HEK293 (cell line): Measurements from ENCODE around the gene C1QC.

Experiments used
- CTCF ChIA-PET: fragments of 350-600 bp; formaldehyde crosslinking; extraction: SDS; loops from one replicate; lab custom pipeline; 2021; ENCODE audit warnings: antibody characterized with exemption; lab: Yijun Ruan, JAX
- POLR2A ChIA-PET: fragments of 300-600 bp; formaldehyde crosslinking; extraction: SDS; loops from one replicate; lab custom pipeline; 2020; ENCODE audit warnings: antibody characterized with exemption, inconsistent platforms; lab: Yijun Ruan, JAX
- H3K27ac ChIP-seq: fragments of 200-500 bp; sonication (Bioruptor generic); 2 replicates; pipeline ENCODE4 v1.5.1; 2014; ENCODE audit warnings: low read depth, low read length, control low read depth, inconsistent platforms; ENCODE audit errors: extremely low read depth
- H3K36me3 ChIP-seq, 2 experiments: fragments of 200-500 bp in 1 of 2; sonication (Bioruptor generic) in 1 of 2; 1 replicate in 1 of 2; 2 replicates in 1 of 2; pipeline ENCODE4 v1.5.1; 2014 to 2017; ENCODE audit warnings: inconsistent platforms in 2 of 2, low read length in 2 of 2; ENCODE audit not compliant: control insufficient read depth in 2 of 2, insufficient read depth in 1 of 2
- H3K4me1 ChIP-seq: fragments of 200-500 bp; sonication (Bioruptor generic); 2 replicates; pipeline ENCODE4 v1.5.1; 2014; ENCODE audit warnings: mild to moderate bottlenecking, low read length, inconsistent platforms; ENCODE audit not compliant: control insufficient read depth, insufficient read depth
- H3K4me3 ChIP-seq: 2 replicates; pipeline ENCODE4 v1.5.1; 2011; ENCODE audit warnings: low read depth, mild to moderate bottlenecking, control low read depth, low read length, moderate library complexity
- H3K9me3 ChIP-seq: fragments of 200-500 bp; sonication (Bioruptor generic); 2 replicates; pipeline ENCODE4 v1.5.1; 2014; ENCODE audit warnings: low read depth, low read length, inconsistent platforms; ENCODE audit not compliant: control insufficient read depth, insufficient read depth
- FEZF1 ChIP-seq: fragments of 450-650 bp; formaldehyde crosslinking; IDR thresholded peaks from 2 replicates; pipeline ENCODE4 v1.5.1; 2016; ENCODE audit warnings: missing biosample characterization, missing genetic modification characterization
- GLI2 ChIP-seq: fragments of 450-650 bp; formaldehyde crosslinking; IDR thresholded peaks from 2 replicates; pipeline ENCODE4; 2017; ENCODE audit warnings: missing biosample characterization, missing genetic modification characterization, low read depth, borderline replicate concordance
- GLIS1 ChIP-seq: fragments of 450-650 bp; formaldehyde crosslinking; IDR thresholded peaks from 2 replicates; pipeline ENCODE4 v1.5.1; 2016; ENCODE audit warnings: missing biosample characterization, missing genetic modification characterization
- MYNN ChIP-seq: fragments of 450-650 bp; formaldehyde crosslinking; IDR thresholded peaks from 2 replicates; pipeline ENCODE4 v1.5.1; 2016; ENCODE audit warnings: missing biosample characterization, missing genetic modification characterization, borderline replicate concordance
- PRDM6 ChIP-seq: fragments of 450-650 bp; formaldehyde crosslinking; IDR thresholded peaks from 2 replicates; pipeline ENCODE4 v1.5.1; 2017; ENCODE audit warnings: missing biosample characterization, missing genetic modification characterization
- REST ChIP-seq: fragments of 450-650 bp; formaldehyde crosslinking; IDR thresholded peaks from 2 replicates; pipeline ENCODE4 v1.5.1; 2016; ENCODE audit warnings: missing biosample characterization, missing genetic modification characterization
- SCRT1 ChIP-seq: fragments of 450-650 bp; formaldehyde crosslinking; IDR thresholded peaks from 2 replicates; pipeline ENCODE4 v1.5.1; 2016; ENCODE audit warnings: missing biosample characterization, missing genetic modification characterization, borderline replicate concordance
- SETDB1 ChIP-seq: IDR thresholded peaks from one replicate; pipeline ENCODE4 v1.6.1; 2017; ENCODE audit warnings: mild to moderate bottlenecking, low read length, moderate library complexity, mixed read lengths; ENCODE audit not compliant: insufficient read length
- TCF7L2 ChIP-seq: IDR thresholded peaks from 2 replicates; pipeline ENCODE4 v1.6.1; 2011; ENCODE audit warnings: low read depth, mild to moderate bottlenecking, inconsistent platforms, low read length, moderate library complexity, borderline replicate concordance
- ZFP3 ChIP-seq: fragments of 450-650 bp; formaldehyde crosslinking; IDR thresholded peaks from 2 replicates; pipeline ENCODE4 v1.5.1; 2016; ENCODE audit warnings: low read depth, missing biosample characterization, missing genetic modification characterization
- ZIC2 ChIP-seq: fragments of 450-650 bp; formaldehyde crosslinking; IDR thresholded peaks from 2 replicates; pipeline ENCODE4 v1.5.1; 2016; ENCODE audit warnings: missing biosample characterization, missing genetic modification characterization
- ZNF121 ChIP-seq: fragments of 450-650 bp; formaldehyde crosslinking; IDR thresholded peaks from 2 replicates; pipeline ENCODE4 v1.5.1; 2016; ENCODE audit warnings: missing biosample characterization, missing genetic modification characterization
- ZNF18 ChIP-seq: fragments of 450-650 bp; formaldehyde crosslinking; IDR thresholded peaks from 2 replicates; pipeline ENCODE4 v1.5.1; 2016; ENCODE audit warnings: missing biosample characterization, missing genetic modification characterization
- ZNF2 ChIP-seq: fragments of 450-650 bp; formaldehyde crosslinking; IDR thresholded peaks from 2 replicates; pipeline ENCODE4 v1.5.1; 2016; ENCODE audit warnings: missing biosample characterization, missing genetic modification characterization
- ZNF221 ChIP-seq: fragments of 450-650 bp; formaldehyde crosslinking; IDR thresholded peaks from 2 replicates; pipeline ENCODE4 v1.5.1; 2017; ENCODE audit warnings: missing biosample characterization, missing genetic modification characterization, borderline replicate concordance
- ZNF239 ChIP-seq: fragments of 450-650 bp; formaldehyde crosslinking; IDR thresholded peaks from 2 replicates; pipeline ENCODE4 v1.5.1; 2016; ENCODE audit warnings: missing biosample characterization, missing genetic modification characterization
- ZNF626 ChIP-seq: fragments of 450-650 bp; sonication (Bioruptor Pico); formaldehyde crosslinking; IDR thresholded peaks from 2 replicates; pipeline ENCODE4 v1.5.1; 2018; ENCODE audit warnings: missing biosample characterization, missing genetic modification characterization, inconsistent platforms
- ZNF645 ChIP-seq: fragments of 450-650 bp; formaldehyde crosslinking; IDR thresholded peaks from 2 replicates; pipeline ENCODE4; 2016; ENCODE audit warnings: missing biosample characterization, missing genetic modification characterization
- ZNF677 ChIP-seq: fragments of 450-650 bp; IDR thresholded peaks from 2 replicates; pipeline ENCODE4 v1.5.0; 2018; ENCODE audit warnings: missing biosample characterization, mild to moderate bottlenecking, missing genetic modification characterization, moderate library complexity
- ZNF768 ChIP-seq: fragments of 450-650 bp; formaldehyde crosslinking; IDR thresholded peaks from 2 replicates; pipeline ENCODE4 v1.5.1; 2018; ENCODE audit warnings: missing biosample characterization, mild to moderate bottlenecking, missing genetic modification characterization
- ZNF791 ChIP-seq: fragments of 450-650 bp; formaldehyde crosslinking; IDR thresholded peaks from 2 replicates; pipeline ENCODE4 v1.5.1; 2016; ENCODE audit warnings: missing biosample characterization, missing genetic modification characterization
- ZSCAN30 ChIP-seq: fragments of 450-650 bp; IDR thresholded peaks from 2 replicates; pipeline ENCODE4 v1.5.1; 2018; ENCODE audit warnings: missing biosample characterization, mild to moderate bottlenecking, missing genetic modification characterization, moderate library complexity
- ZSCAN4 ChIP-seq: fragments of 450-650 bp; formaldehyde crosslinking; IDR thresholded peaks from 2 replicates; pipeline ENCODE4 v1.5.1; 2017; ENCODE audit warnings: missing biosample characterization, missing genetic modification characterization

Gene C1QC

GRCh38 chr1:22688466-22688865 lies 45.0 kb downstream of the C1QC start:
- Histone ChIP-seq H3K27ac (no peak overlapping the region), H3K36me3 (no peaks in the 10 kb centered on the region), H3K4me3 (no peak overlapping the region), H3K9me3 (no peaks in the 10 kb centered on the region), H3K4me1 (no peaks in the 10 kb centered on the region)
- TF ChIP-seq GLI2 (no peak), ZNF221 (tag by site-specific recombination) (no peak), ZNF677 (tag by site-specific recombination) (no peak), ZNF121 (tag by site-specific recombination) (no peak), FEZF1 (tag by site-specific recombination) (no peak), ZNF645 (no peak), PRDM6 (tag by site-specific recombination) (no peak), MYNN (no peak), REST (tag by site-specific recombination) (no peak), TCF7L2 (no peak), GLIS1 (tag by site-specific recombination) (no peak), ZNF239 (tag by site-specific recombination) (no peak), SCRT1 (tag by site-specific recombination) (no peak), SETDB1 (no peak), ZNF18 (tag by site-specific recombination) (no peak), ZSCAN30 (no peak), ZNF791 (no peak)
- CTCF ChIA-PET: interaction anchor here (0.9 to 1.9 kb wide), 3 partner anchors 14 to 16 kb away, joined by 4 to 7 read pairs (median 7); no protein-coding TSS in a partner anchor
- POLR2A ChIA-PET: no interaction called here

GRCh38 chr1:22689505-22689904 lies 46.1 kb downstream of the C1QC start:
- TF ChIP-seq ZNF626 (tag by site-specific recombination) (no peak), ZSCAN4 (tag by site-specific recombination) (no peak), MYNN (no peak), ZFP3 (tag by site-specific recombination) (no peak), ZIC2 (no peak), ZNF2 (no peak), ZNF768 (tag by site-specific recombination) (no peak)
- Histone ChIP-seq H3K4me1 (no peaks in the 10 kb centered on the region), H3K9me3 (no peaks in the 10 kb centered on the region), H3K4me3 (no peak overlapping the region), H3K27ac (no peak overlapping the region), H3K36me3 (no peaks in the 10 kb centered on the region)
- ChIA-PET CTCF (interaction anchor here (1.8 kb wide), 1 partner anchor 15 kb away, joined by 7 read pairs; no protein-coding TSS in a partner anchor), POLR2A (no interaction called here)
